Measurements from ENCODE around the gene CPEB1. TPM values are rescaled to one million over a fixed set of nuclear protein-coding genes. Genes with fewer than 3 reads are reported as not detected.

Gene CPEB1
- total RNA-seq, 4 donors from 2014 or later = 1.7 to 8.2 (median 3.0) TPM

- TF ChIP-seq CTCF (IDR thresholded peaks at IDR 0.05; ENCODE audit: low read depth) = no peak
Measured at GRCh38 chr15:82611348-82611747, 35.8 kb downstream of the CPEB1 start.

- TF ChIP-seq CTCF (IDR thresholded peaks at IDR 0.05; ENCODE audit: low read depth) = no peak
Measured at GRCh38 chr15:82602195-82602594, 45.0 kb downstream of the CPEB1 start.

GRCh38 chr15:82599862-82600261 is 47.3 kb downstream of the CPEB1 start:
- TF ChIP-seq CTCF (IDR thresholded peaks at IDR 0.05; ENCODE audit: low read depth) = no peak

GRCh38 chr15:82597815-82598214 is 49.3 kb downstream of the CPEB1 start:
- no peak for TF ChIP-seq CTCF (IDR thresholded peaks at IDR 0.05; ENCODE audit: low read depth)

- no peak for TF ChIP-seq CTCF (IDR thresholded peaks at IDR 0.05; ENCODE audit: low read depth)
Measured at GRCh38 chr15:82595766-82596165, 51.4 kb downstream of the CPEB1 start.

- TF ChIP-seq CTCF (IDR thresholded peaks at IDR 0.05; ENCODE audit: low read depth) = no peak
Measured at GRCh38 chr15:82595203-82595602, 52.0 kb downstream of the CPEB1 start.

GRCh38 chr15:82587805-82588204 is 59.4 kb downstream of the CPEB1 start:
- no peak for TF ChIP-seq CTCF (IDR thresholded peaks at IDR 0.05; ENCODE audit: low read depth)

Data from subcutaneous adipose tissue (tissue), 4 donors.